GM19397 (cell line): Measurements from ENCODE around the gene PEX10.
A peak's percentile ranks its signal among the peaks of the same experiment; 100 is the strongest.

Source experiments
- ATAC-seq: cut with Tn5 transposase; IDR thresholded peaks from one replicate; pipeline ENCODE4 v1.9.1; 2021; ENCODE audit warnings: mild to moderate bottlenecking, moderate library complexity; ENCODE audit not compliant: unreplicated experiment

Gene PEX10

GRCh38 chr1:2426540-2426939 lies 14.2 kb upstream of the PEX10 start:
- ATAC-seq: no peak

- no peak for ATAC-seq
These were observed 13.5 kb upstream of the PEX10 start for GRCh38 chr1:2425892-2426291.

- ATAC-seq: no peak
These were observed 10.2 kb upstream of the PEX10 start for GRCh38 chr1:2422523-2422922.

DNA sequence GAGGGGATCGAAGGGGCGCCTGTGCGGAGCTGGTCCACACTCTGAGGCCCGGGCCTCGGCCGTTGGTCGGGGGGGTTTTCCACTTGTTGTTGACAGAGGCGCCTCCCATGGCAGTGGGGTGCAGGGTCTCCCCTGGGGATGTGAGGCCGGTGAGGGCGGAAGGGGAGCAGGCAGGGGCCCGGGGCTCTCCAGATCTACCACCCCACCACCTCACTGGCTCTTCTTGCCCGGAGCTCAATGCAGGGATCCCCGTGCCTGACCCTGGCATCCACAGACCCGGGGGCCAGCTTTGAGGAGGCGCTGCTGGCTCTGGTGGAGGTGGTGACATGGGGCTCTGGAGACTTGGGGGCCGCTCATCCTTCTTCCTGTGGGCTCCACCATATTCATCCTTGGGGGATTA lies 7.1 kb upstream of the PEX10 start:
- ATAC-seq: no peak

- ATAC-seq: no peak
These were observed 6.5 kb upstream of the PEX10 start for GRCh38 chr1:2418791-2419320.

- ATAC-seq: no peak
These were observed 5.5 kb upstream of the PEX10 start for GRCh38 chr1:2417833-2418225.

- no peak for ATAC-seq
These were observed 4.9 kb upstream of the PEX10 start for GRCh38 chr1:2417083-2417832.

- ATAC-seq: no peak
These were observed 4.0 kb upstream of the PEX10 start for GRCh38 chr1:2416403-2416802.

- ATAC-seq: no peak
These were observed 3.4 kb upstream of the PEX10 start for GRCh38 chr1:2415801-2416208.

GRCh38 chr1:2415337-2415736 lies 3.0 kb upstream of the PEX10 start:
- ATAC-seq: no peak

DNA sequence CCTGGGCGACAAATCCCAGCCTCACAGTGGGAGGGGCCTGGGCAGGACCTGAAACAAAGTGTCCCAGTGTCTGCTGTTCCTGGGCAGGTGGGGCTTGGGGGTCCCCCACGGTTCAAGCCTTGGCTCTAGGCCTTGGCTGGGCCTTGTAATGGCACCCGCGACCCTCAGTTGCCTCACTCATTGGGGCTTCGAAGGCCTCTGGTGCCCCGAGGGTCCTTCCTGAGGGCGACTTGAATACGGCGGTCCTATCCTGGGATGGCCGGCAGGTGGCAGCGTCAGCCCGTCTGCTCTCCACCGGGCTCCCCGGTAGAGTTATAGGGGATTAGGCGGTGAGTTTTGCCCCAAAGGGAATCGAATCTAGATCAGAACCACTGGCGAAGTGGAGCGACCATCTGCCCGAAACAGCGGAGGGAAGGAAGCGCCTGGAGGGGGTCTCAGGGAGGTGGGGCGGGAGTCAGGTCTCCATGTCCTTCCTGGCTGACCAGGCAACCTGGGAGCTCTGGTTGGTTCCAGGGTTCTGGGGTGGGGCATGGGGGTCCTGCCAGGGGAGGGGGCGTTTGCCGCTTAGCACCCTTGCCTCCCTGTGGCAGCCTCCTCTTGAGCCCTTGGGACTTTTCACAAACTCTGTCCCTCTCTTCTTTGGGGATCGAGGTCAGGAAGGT lies 2.1 kb upstream of the PEX10 start:
- ATAC-seq: no peak

DNA sequence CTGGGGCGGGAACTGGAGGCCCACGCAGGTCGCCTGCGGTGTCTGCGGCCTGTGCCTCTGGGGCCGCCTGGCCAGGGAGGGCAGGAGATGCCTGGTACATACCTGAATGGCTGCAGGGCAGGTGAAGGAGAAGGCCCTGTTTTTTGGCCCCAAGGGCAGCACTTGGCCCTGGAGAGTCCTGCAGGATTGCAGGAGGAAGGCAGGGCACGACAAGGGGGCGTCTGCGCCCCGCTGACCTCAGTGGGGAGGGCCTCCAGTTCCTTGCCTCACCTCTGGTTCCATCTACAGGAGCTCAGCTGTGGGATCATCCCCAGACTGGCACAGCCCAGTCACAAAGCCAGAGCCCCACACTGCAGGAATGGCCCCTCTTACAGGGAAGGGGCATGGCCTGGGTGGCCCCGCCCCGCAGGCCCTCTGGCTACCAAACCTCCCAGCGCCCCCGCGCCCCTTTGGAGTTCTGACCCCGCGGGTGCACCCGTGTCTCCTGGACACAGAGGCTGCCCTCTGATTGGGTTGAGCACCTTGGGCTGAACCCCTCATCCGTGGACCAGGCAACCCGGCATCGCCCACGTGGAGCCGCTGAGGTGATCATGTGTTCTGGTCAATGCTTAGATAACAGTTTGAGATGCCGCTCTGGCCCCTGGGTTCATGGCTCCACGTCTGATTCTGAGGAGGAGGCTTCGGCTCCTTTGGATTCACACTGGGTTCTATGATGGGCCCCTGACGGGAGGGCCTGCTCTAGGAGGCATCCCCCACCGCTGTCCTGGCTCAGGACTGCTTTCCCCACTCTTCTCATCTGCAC lies 1.3 kb upstream of the PEX10 start:
- no peak for ATAC-seq

- ATAC-seq: peak; percentile 19
These were observed 570 bp upstream of the PEX10 start for GRCh38 chr1:2412773-2413494.

DNA sequence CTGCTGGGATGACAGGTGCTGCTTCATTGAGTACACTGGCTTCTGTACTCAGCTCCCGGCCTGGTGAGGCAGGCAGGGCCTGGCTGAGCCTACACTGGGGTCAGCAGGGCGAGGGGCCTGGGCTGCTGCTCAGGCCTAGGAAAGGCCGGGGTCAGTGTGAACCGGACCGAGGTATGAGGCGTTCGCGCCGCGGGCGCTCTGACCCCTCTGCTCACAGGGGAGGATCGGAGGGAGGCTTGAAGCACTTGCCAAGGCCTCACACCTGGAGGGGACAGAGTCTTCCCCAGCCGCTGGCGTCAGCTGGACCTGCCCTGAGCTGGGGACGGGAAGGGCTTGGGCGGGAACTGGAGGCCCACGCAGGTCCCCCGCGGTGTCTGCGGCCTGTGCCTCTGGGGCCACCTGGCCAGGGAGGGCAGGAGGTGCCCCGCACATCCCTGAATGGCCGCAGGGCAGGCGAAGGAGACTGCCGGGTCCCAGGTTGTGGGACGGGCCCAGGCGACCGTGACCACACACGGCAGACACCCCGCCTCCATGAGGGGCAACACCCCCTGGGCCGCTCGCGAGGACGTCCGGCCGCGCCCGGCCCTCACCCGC lies 466 bp downstream of the PEX10 start:
- peak; percentile 22 for ATAC-seq

DNA sequence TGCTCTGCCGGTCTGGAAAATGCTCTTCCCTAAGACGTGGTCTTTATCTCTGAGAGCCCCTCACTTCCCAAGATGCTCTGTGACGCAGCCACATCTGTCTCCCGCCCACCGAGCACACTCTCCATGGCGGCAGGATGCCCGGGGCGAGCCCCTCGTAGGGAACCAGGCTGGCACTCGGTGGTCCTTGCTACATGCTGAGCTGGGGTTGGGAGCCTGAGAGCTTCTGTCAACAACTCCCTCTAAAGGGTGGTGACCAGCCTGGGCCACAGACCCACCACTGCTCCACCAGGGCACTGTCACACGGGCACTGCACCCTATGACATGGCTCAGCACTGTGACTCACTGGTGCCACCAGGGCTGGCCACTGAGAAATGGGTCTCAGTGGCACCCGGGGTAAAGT lies 2.6 kb downstream of the PEX10 start:
- no peak for ATAC-seq

- ATAC-seq: no peak
These were observed 3.5 kb downstream of the PEX10 start for GRCh38 chr1:2408859-2409276.

GRCh38 chr1:2408456-2408855 lies 3.9 kb downstream of the PEX10 start:
- no peak for ATAC-seq

GRCh38 chr1:2407991-2408275 lies 4.4 kb downstream of the PEX10 start:
- ATAC-seq: no peak

- ATAC-seq: no peak
These were observed 5.0 kb downstream of the PEX10 start for GRCh38 chr1:2407166-2407990.
